HG03558 (cell line): ENCODE measurements around the gene ORC1.
"Not testable (repeated sequence)": the region's sequence is repeated elsewhere in the genome, so short reads cannot be mapped to it uniquely, and the experiment has no call there.

ENCODE experiments used
- ATAC-seq: cut with Tn5 transposase; IDR thresholded peaks from one replicate; pipeline ENCODE4 v1.9.1; 2021; ENCODE audit warnings: moderate number of reproducible peaks; ENCODE audit not compliant: unreplicated experiment; ENCODE audit errors: extremely low read depth

The ORC1 gene

DNA sequence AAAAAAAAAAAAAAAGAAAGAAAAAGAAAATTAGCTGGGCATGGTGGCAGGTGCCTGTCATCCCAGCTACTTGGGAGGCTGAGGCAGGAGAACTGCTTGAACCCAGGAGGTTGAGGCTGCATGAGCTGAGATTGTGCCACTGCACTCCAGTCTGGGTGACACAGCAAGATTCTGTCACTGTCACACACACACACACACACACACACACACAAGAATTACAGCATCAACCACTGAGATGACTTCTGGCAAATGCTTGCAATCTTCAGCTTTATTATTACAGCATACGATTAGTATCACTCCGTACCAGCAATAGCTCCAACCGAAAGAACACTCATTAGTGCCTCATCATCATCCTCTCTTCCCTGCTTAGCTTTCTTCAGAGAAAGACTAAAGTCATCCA, 4.6 kb downstream of the ORC1 start:
- ATAC-seq, result no peak

DNA sequence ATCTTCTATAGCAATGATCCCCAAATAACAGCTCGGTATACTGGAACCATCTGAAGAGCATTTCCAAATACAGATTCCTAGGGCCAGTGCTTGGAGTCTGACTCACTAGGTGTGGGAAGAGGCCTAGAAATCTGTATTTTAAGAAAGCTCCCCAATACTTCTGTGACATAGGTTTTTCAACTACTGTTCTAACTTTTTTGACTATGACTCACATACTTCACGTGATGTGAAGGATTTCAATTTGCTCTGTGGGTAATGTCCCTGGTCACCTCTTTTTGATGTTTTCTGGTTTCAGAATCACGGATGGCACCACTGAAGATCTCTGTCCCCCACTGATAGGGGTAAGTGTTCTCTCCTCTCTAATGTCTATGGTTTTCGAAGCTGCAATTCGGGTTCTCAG, 11.0 kb downstream of the ORC1 start:
- no peak for ATAC-seq

DNA sequence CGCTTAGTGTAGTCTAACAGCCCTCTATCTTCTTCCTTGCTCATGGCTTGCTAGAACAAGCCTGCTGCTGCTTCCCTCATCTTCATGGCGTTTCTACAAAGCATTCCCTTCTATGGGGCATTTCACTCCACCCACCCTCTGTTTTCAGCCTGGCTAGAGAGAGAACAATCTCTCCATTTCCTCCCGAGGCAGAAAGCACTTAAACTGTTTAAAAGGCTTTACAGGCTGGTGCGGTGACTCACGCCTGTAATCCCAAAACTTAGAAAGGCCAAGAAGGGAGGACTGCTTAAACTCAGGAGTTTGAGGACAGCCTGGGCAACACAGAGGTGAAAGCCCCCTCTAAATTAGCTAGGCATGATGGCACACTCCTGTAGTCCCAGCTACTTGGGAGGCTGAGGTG, 17.8 kb downstream of the ORC1 start:
- no peak for ATAC-seq

DNA sequence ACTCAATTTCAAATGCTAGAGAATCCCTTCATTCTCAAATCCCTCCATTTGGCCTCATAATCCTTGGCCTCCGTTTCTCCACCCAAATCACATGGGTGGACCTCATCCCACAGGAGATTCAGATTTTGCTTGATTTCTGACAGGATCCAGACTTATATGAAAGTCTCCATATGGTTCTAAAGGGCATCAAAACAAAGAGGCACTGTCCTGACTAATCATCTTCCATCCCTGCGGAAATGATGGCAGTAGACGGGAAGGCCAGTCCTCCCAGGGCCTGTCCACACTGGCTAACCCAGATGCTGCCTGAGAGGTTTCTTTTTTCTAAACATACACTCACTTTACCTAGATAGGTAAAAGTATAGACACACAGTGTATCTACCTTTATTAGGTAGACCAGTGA, 18.8 kb downstream of the ORC1 start:
- ATAC-seq, result no peak

DNA sequence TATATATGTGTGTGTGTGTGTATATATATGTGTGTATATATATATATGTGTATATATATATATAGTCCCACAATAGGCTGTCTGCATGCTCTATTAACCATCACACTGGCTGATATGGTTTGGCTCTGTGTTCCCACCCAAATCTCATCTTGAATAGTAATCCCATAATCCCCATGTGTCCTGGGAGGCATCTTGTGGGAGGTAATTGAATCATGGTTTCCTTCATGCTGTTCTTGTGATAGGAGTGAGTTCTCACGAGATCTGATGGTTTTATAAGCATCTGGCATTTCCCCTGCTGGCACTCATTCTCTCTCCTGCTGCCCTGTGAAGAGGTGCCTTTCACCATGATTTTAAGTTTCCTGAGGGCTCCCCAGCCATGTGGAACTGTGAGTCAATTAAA, 34.4 kb downstream of the ORC1 start:
- not testable (repeated sequence) for ATAC-seq

DNA sequence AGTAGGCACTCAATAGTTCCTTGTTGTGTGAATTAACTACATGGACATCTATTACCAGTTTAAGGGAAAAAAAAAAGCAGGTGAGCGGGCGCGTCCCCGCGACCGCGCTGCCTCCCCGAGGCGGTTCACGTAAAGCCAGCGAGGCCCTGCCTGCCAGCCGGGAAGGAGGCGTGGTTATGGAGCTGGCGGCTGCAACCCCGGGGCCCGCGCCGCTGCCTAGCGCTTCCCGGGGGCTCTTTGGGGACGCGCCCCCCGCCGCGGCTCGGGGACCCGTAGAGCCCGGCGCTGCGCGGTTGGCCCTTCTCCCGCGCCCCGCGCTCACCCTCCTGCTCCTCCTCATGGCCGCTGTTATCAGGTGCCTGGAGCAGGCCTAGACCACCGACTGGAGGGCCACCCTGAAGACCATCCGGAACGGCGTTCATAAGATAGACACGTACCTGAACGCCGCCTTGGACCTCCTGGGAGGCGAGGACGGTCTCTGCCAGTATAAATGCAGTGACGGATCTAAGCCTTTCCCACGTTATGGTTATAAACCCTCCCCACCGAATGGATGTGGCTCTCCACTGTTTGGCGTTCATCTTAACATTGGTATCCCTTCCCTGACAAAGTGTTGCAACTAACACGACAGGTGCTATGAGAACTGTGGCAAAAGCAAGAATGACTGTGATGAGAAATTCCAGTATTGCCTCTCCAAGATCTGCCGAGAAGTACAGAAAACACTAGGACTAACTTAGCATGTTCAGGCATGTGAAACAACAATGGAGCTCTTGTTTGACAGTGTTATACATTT, 35.6 kb downstream of the ORC1 start:
- no peak for ATAC-seq

DNA sequence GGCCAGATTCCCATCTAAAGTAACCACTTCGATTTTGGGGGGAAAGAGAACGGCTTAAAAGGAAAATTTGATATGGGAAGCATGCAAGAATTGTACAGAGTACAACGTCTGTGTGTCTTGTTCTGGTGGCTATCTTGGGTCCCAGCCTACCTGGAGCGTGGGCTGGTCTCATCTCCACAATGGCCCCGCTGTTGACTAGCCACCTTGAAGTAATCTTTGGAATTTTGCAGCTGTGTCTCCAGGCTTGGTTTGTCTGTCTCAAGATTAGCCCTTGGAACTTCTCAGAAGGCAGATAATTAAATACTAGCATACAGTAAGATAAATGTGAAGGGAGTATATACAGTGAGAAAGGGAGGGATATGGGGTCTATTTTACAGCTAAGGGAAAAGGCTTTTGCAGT, 37.0 kb downstream of the ORC1 start:
- no peak for ATAC-seq

DNA sequence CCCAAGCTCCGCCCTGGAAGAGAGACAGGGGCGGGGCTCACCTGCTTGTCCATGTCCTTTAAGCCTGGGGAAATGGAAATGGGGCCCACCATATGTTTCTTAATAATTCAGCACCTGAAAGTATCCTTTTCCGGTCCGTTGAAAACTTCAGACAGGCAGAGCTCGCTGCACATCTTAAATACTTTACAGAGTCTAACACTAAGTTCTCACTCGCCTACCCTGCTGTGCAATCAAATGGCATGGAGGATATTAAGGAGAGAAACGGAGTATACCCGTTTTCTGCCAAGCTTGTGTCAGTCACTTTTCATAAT, 37.8 kb downstream of the ORC1 start:
- no peak for ATAC-seq

DNA sequence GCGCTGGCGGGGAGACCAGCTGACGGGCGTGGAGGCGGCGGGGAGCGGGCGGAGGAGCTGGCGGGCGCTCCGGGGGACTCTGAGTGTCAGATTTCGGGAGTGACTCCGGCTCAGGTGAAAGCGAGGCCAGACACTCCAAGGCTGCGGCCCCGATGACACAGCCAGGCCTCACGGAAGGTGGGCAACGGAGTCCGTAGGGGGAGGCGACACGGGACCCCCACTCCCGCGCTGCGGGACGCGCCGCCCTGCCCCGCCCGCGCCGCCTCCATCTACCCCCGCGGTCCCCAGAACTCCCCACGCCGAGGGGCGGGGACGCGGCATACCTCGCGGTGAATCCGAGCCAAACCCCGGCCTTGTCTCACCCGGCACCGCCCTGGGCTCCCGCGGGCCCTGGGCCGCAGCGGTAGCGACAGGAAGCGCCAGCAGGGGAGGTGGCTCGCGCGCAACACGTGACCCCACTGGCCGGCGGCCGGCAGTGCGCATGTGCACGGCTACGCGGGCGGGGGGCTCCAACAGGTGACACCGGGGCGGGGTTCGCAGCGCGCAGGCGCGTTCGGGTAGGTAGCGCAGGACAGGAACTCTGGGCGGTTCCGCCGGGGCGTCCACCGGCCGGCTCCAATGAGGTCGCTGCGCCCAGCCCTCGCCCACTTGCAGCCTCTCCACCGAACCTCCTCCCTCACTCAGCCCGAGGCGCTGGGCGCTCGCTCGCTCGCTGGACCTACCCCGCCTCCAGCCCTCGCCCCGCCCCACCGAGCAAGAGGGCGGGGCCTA, 38.3 kb downstream of the ORC1 start, which contains the start of gene CC2D1B:
Gene CC2D1B (minus strand): TSS at position 460 of the 771 bp plus-strand sequence. CDS start 1,585 bp downstream, outside the sequence.
- ATAC-seq, result peak; percentile 79

DNA sequence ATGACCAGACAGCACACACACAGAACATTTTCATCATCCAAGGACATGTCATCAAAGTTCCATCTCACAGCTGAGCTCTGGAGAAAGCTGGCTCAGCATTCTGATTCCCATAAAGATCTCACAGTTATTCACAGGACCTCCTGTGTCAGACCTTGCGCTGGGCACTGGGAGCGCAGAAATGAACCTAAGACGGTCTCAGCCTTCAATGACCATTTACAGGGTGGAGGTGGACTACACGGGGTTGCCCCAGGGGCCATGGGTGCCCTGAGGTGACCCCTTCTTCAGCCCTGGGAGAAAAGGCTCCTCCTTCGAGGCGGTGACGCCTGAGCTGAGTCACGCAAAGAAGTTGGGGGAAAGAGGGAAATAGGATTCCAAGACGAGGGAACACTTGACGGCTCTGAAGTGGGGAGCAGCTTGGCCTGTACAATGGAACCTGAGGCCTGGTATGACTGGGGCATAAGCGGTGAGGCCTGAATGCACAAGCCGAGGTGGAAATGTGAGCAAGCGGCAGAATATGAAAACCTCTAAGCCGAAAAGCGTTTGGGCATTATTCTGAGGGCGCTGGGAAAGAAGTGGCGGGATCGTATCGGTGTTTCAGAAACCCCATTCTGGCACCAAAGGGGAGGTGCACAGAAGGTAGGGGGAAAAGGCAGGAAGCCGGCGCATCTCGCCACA, 39.0 kb downstream of the ORC1 start:
- ATAC-seq, result no peak

DNA sequence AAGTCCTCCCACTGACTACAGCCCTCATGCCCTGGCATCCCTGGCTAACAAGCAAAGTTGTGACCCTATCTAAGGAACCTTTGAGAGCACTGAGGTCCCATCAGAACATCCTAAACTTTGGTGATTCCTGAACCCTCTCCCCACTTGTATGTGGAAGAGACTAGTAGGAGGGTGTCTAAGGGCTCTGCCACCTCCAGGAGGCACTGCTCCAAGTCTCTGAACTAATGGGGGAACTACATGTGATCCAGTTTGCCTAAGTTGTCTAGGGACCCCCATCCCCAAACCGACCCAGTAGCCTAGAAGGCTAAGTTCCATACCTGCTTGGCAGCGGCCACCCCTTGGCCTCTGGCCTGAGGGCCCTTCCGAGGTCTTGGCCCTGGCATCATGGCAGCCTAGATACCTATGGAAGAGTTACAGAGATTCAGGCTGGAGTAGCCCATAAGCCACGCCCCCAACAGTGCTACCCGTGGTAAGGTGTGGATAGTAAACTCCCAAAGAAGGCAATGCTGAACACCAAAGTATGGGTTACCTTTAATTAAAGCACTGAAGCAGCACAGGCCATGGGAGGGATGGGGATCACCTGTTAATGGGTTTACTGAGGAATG, 39.9 kb downstream of the ORC1 start:
- no peak for ATAC-seq

DNA sequence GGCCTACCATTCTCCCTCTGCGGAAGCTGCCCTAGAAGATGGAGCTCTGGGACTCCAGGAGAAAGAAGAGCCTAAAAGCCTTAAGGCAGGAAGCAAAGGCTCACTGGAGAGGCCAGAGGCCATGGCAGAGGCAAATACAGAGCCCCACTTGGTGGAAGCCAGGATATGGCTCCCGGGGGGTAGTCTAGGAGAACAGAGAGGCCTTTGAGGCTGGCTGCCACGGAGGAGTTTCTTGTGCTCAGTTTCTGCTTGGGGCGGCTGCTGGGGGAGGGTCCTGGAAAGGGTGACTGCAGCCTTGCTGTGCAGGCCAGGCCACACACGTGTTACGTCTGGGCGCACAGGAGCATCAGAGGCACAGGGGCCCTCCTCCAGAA, 43.6 kb downstream of the ORC1 start:
- no peak for ATAC-seq

DNA sequence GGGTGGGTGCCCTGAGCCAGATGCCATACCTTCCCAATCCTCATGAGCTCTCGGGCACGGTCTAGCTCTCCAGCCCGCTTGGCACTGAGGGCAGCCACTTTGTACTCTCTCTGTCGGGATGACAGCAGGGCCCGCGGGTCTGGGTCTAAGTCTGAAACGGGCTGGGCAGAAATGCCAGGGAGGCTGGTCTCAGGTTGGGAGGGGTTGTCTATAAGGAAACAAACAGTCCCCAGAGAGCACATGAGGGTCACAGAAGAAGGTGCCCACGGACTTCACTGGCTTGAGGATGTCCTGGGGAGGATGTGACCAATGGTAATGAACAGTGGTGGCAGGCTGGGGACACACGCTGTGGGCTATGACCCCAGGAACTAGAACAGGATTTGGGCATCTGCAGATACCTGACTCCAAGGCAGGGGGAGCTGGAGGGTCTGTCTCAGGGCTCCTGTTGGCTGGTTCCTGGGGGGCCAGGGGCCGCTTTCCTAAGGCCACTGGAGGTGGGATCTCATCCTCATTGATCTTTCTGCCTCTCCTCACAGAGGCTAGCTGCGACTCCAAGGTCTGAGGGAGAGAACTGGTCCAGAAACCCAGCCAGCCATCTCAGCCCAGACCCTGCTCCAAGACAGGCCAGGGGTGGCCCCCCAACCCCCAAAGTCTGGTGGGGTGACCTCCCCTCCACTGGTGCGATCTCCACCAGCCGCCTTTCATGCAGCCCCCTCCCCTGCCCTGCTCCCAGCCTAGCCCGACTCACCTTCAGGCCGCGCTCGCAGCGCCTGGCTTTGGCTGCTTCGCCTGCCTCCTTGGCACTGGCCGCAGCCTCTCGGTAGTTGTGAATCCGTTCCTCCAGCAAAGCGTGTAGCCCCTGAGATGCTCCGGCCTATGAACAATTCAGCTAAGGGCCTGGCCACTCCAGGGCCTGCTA, 44.3 kb downstream of the ORC1 start:
- no peak for ATAC-seq

DNA sequence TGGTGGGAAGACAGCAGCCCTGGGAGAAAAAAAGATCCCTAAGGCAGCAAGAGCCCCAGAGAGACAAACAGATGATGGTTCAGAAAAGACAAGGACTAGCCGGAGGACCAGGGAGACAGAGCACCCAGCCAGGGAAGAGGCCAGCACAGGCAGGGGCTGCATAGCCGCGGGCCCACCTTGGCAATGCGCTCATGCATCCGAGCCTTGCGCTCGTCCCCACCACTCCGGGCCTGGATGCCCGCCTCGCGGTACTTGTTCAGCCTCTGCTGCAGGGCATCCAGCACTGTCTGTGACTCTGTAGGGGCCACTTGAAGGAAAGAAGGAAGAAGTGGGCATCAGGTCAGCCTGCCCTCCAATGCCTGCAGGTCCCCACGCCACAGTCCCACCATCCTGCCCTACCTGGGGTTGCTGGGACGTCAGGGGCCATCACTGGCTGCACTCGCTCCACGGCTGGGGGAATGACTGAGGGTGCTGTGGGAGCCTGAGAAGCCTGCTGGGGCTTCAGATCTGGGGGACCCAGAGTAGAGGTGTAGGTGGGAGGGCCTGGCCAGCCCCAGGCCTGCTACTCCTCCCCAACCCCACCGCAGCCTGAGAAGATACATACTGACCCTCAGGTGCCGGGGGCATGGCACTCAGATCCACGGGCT, 45.2 kb downstream of the ORC1 start:
- ATAC-seq, result no peak

DNA sequence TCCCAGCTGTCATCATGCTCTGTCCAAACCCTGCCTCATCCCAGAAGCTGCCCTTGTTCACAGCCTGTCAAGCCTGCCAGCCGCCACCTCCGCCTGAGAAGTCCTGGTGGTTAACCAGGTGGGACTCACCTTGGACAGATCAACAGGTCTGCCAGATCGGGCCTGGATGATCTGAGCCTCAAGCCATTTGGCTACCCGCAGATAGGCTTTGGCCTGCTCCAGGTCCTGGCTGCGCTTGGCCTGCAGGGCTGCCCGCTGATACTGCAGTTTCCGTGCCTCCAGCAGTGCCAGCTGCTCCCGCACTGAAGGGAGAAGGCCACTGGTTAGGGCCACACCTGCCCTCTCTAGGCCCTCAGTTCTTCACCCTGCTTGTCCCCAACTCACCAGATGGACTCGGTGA, 46.8 kb downstream of the ORC1 start:
- no peak for ATAC-seq

DNA sequence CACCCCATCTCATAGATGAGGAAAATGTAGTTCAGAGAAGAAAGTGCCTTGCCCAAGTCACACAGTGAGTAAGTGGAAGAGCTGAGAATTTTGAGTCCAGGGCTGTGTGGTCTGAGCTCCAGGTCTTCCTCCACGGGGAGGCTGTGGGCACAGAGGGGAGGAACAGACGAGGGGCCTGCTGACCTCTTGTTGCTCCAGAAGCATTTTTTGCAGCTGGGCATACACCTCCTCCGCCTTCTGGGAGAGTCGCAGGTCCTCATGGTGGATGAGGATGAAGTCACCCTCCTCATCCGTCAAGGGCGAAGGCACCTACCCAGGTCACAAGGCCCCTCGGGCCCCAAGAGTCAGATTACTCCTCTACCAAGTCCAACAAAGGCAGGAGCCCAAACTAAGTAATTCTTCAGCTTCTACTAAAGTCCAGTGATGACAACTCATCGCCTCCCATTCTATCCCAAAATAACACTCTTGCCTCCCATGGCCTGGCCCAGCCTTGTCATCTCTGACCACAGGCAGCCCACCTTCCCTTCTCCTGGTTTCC, 47.3 kb downstream of the ORC1 start:
- no peak for ATAC-seq

DNA sequence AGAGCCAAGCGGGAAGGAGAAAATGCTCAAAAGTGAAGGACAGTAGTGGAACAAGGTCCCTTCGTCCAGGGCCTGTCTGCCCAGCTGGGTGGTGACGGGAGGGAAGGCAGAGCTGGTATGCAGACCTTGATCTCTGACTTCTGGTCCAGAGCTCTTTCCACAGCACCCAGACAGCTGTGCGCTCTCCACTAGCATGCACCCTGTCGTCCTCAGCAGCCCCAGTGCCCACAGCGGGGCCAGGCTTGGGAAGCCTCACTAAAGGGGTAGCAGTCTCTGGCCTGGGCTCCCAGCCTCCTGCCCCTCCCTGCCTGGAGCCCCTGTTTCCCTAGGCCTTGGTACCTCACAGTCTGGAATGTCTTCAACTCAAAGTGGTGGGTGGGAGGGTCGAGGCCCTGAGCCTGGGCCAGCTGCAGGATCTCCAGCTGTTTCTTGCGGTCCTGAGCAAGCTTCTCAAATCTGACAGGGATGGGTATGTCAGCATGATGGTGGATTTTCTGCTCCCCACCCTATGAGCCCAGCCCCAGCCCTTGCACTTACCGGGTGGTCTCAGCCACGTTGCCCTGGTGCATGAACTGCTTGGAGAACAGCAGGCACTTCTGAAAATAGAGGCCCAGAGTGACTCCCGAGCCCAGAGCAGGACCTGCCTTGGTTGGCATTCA, 48.2 kb downstream of the ORC1 start:
- ATAC-seq, result no peak

DNA sequence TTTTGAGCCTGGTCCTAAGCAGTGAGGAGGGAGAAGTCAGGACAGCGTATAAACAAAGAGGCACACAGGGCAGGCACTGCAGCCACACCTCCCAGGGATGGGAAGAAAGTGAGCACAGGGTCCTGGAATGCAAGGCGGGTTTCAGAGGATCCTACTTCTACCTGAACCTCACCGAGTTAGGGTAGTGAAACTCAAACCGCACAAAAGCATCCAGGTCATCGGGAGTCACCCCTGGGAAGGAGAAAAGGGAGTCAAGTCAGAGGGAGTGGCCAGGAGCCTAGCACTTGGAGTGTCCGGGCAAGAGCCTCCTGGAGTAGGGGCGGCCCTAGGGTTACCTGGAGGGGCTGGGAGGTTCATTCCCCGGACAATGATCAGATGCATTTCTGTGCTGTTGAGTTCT, 48.8 kb downstream of the ORC1 start:
- ATAC-seq, result no peak

DNA sequence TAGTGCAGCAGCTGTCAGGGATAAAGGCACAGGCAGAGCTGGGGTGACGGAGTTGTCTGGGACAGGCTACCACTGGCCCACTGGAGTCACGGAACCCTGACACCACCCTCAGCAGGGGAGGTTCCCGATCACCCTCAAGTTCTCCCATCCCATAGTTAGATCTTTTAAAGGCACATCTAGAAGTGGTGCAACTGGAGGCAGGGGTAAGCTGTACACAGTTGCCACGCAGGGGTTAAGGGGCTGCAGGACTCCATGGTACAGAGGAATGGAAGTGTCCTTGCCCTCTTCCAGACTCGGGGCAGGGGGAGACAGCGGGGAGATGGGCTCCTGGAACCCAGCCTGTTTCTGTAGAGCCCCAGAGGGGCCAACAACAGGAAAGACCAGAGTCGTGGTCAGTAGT, 51.5 kb downstream of the ORC1 start:
- no peak for ATAC-seq
